OCI-LY1 (cell line): ENCODE results near the gene TMEM151A.
"Not testable (repeated sequence)": the region's sequence is repeated elsewhere in the genome, so short reads cannot be mapped to it uniquely, and the experiment has no call there.

Experiments used
- H2AFZ ChIP-seq: fragments of 200-600 bp; sonication (generic), shearing (Covaris generic); 2 replicates; pipeline ENCODE4 v1.6.0; 2014; ENCODE audit warnings: antibody characterized with exemption, mild to moderate bottlenecking, low read length
- H3F3A ChIP-seq: fragments of 200-600 bp; sonication (generic), shearing (Covaris generic); 2 replicates; pipeline ENCODE4 v1.6.0; 2014; ENCODE audit warnings: mild to moderate bottlenecking, antibody characterized with exemption, low read length, moderate library complexity; ENCODE audit not compliant: insufficient read depth
- H3K27ac ChIP-seq: fragments of 200-600 bp; sonication (generic); 2 replicates; pipeline ENCODE4 v1.5.1; 2014; ENCODE audit warnings: low read length, mixed run types, mild to moderate bottlenecking, low read depth; ENCODE audit not compliant: poor library complexity, severe bottlenecking
- H3K27me3 ChIP-seq: fragments of 200-600 bp; sonication (generic); 2 replicates; pipeline ENCODE4 v1.6.0; 2014; ENCODE audit warnings: antibody characterized with exemption, mild to moderate bottlenecking, low read length, moderate library complexity; ENCODE audit not compliant: insufficient read depth
- H3K36me3 ChIP-seq: fragments of 200-600 bp; sonication (generic); 2 replicates; pipeline ENCODE4 v1.6.1; 2014; ENCODE audit warnings: mild to moderate bottlenecking, antibody characterized with exemption, low read length, moderate library complexity, mixed read lengths; ENCODE audit not compliant: insufficient read depth
- H3K4me1 ChIP-seq: fragments of 200-600 bp; sonication (generic); 2 replicates; pipeline ENCODE4 v1.5.1; 2014; ENCODE audit warnings: mild to moderate bottlenecking, low read length, moderate library complexity; ENCODE audit not compliant: insufficient read depth, severe bottlenecking
- H3K4me2 ChIP-seq: fragments of 200-600 bp; sonication (generic), shearing (Covaris generic); 2 replicates; pipeline ENCODE4 v1.6.1; 2014; ENCODE audit warnings: low read length
- H3K4me3 ChIP-seq: fragments of 200-600 bp; sonication (generic); 2 replicates; pipeline ENCODE4 v1.5.1; 2014; ENCODE audit warnings: low read length, low read depth, mild to moderate bottlenecking, mixed read lengths; ENCODE audit not compliant: poor library complexity, severe bottlenecking
- H3K79me2 ChIP-seq: fragments of 200-600 bp; shearing (Covaris generic); 2 replicates; pipeline ENCODE4 v1.6.1; 2016; ENCODE audit warnings: mixed run types, low read length, mixed read lengths; ENCODE audit not compliant: insufficient read depth
- H3K9ac ChIP-seq: fragments of 200-600 bp; sonication (generic), shearing (Covaris generic); 2 replicates; pipeline ENCODE4 v1.6.1; 2014; ENCODE audit warnings: mild to moderate bottlenecking, low read length, mixed read lengths
- H3K9me2 ChIP-seq: fragments of 200-600 bp; sonication (generic), shearing (Covaris generic); 2 replicates; pipeline ENCODE4 v1.6.1; 2014; ENCODE audit warnings: low read depth, mild to moderate bottlenecking, low read length, mixed read lengths
- H3K9me3 ChIP-seq: fragments of 200-600 bp; shearing (Covaris generic); 2 replicates; pipeline ENCODE4 v1.6.1; 2014; ENCODE audit warnings: low read length, mixed read lengths
- H4K20me1 ChIP-seq: fragments of 200-600 bp; sonication (generic), shearing (Covaris generic); 2 replicates; pipeline ENCODE4 v1.6.0; 2016; ENCODE audit warnings: mild to moderate bottlenecking, low read length; ENCODE audit not compliant: insufficient read depth
- EZH2 ChIP-seq: fragments of 200-600 bp; sonication (generic), shearing (Covaris generic); IDR thresholded peaks from 2 replicates; pipeline ENCODE4 v1.8.0; 2017; ENCODE audit warnings: borderline replicate concordance, mixed run types, mild to moderate bottlenecking, antibody characterized with exemption, low read length, moderate library complexity, mixed read lengths
- TF ChIP-seq, protein P1 (sequence below): fragments of 200-600 bp; sonication (generic), shearing (Covaris generic); IDR thresholded peaks from 2 replicates; pipeline ENCODE4 v1.5.1; 2017; ENCODE audit warnings: mild to moderate bottlenecking, antibody characterized with exemption, low read length, moderate library complexity, mixed read lengths

Gene TMEM151A

DNA sequence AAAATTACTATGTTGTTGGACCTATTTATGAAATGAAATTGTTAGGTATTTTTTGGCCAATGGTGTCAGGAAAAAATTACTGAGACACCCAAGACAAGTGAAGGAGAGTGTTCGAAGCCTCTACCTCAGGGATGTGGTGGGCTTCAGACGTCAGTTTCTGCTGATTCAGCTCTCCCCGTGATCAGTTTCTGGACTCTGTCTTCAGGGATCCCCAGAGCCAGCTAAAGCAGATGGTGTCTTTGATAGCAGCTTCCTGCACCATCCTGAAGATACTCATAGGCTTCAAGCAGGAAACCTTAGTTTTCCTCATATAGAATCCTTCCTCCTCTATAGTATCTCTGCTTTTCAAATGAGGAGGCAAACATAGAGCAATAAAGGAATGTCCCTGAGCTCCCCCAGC, 17.8 kb downstream of the TMEM151A start:
- Histone ChIP-seq H3K4me2 (no peak overlapping the region), H3F3A (no peaks in the 10 kb centered on the region)

GRCh38 chr11:66310324-66310723, 18.6 kb downstream of the TMEM151A start:
- H3K36me3 ChIP-seq = no peaks in the 10 kb centered on the region
- H2AFZ ChIP-seq = no peak overlapping the region
- H3K9me3 ChIP-seq = no peaks in the 10 kb centered on the region
- no peaks in the 10 kb centered on the region for H3F3A ChIP-seq
- no peaks in the 10 kb centered on the region for H4K20me1 ChIP-seq
- H3K4me3 ChIP-seq = no peak overlapping the region
- TF ChIP-seq, protein P1, sequence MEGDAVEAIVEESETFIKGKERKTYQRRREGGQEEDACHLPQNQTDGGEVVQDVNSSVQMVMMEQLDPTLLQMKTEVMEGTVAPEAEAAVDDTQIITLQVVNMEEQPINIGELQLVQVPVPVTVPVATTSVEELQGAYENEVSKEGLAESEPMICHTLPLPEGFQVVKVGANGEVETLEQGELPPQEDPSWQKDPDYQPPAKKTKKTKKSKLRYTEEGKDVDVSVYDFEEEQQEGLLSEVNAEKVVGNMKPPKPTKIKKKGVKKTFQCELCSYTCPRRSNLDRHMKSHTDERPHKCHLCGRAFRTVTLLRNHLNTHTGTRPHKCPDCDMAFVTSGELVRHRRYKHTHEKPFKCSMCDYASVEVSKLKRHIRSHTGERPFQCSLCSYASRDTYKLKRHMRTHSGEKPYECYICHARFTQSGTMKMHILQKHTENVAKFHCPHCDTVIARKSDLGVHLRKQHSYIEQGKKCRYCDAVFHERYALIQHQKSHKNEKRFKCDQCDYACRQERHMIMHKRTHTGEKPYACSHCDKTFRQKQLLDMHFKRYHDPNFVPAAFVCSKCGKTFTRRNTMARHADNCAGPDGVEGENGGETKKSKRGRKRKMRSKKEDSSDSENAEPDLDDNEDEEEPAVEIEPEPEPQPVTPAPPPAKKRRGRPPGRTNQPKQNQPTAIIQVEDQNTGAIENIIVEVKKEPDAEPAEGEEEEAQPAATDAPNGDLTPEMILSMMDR = no peak
- TF ChIP-seq EZH2 = no peak
- peaks cover 8% of the 10 kb centered on the region for H3K4me1 ChIP-seq
- no peak overlapping the region for H3K9ac ChIP-seq
- H3K4me2 ChIP-seq = no peak overlapping the region
- no peaks in the 10 kb centered on the region for H3K9me2 ChIP-seq
- H3K27me3 ChIP-seq = peaks cover 4% of the 10 kb centered on the region; the same call in 1 of the 2 replicates
- no peaks in the 10 kb centered on the region for H3K79me2 ChIP-seq
- no peak overlapping the region for H3K27ac ChIP-seq

More for the DNA sequence above, 17.8 kb downstream of the TMEM151A start:
- Histone ChIP-seq H3K27ac (no peak overlapping the region), H2AFZ (no peak overlapping the region), H4K20me1 (no peaks in the 10 kb centered on the region), H3K27me3 (peaks cover 4% of the 10 kb centered on the region; the same call in 1 of the 2 replicates), H3K36me3 (no peaks in the 10 kb centered on the region), H3K9me3 (no peaks in the 10 kb centered on the region), H3K79me2 (no peaks in the 10 kb centered on the region), H3K9me2 (no peaks in the 10 kb centered on the region), H3K4me1 (peaks cover 8% of the 10 kb centered on the region), H3K9ac (no peak overlapping the region), H3K4me3 (no peak overlapping the region)
- TF ChIP-seq, protein P1 = no peak
- TF ChIP-seq EZH2 = no peak

GRCh38 chr11:66310803-66311440, 19.2 kb downstream of the TMEM151A start:
- H2AFZ ChIP-seq, H3K9ac ChIP-seq, H3K4me2 ChIP-seq, H3K4me1 ChIP-seq, H4K20me1 ChIP-seq, H3K79me2 ChIP-seq, H3K27me3 ChIP-seq, H3K9me3 ChIP-seq, H3K9me2 ChIP-seq, H3K27ac ChIP-seq, H3K4me3 ChIP-seq, H3K36me3 ChIP-seq, H3F3A ChIP-seq: not testable (repeated sequence)

DNA sequence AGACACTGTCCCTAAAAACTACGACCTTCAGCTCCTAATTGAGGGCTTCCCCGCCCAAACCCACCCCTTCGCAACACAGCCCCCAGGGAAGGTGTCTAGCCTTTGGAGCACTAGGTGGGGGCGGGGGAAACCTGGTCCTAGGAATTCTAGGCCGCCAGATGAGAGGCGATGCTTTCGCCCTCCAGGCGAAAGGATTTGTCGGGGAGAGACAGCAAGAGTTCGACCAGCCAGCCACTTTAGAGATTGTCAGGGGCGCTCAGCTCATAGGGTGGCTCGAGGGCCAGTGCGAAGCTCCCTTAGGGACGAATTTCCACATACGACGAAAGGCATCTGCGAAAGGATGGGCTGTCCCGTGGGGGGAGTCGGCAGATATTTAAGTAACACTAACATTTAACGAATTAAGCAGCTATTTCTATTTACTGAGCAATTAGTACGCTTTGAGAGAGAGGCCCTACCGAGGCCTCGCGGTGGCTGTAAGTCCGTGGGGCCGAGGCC, 19.8 kb downstream of the TMEM151A start:
- peaks cover 15% of the 10 kb centered on the region for H3K4me1 ChIP-seq
- H3K36me3 ChIP-seq = no peaks in the 10 kb centered on the region
- peak overlapping the region; percentile 76; the same call in 1 of the 2 replicates for H2AFZ ChIP-seq
- H3K27me3 ChIP-seq = no peaks in the 10 kb centered on the region
- H4K20me1 ChIP-seq = no peaks in the 10 kb centered on the region
- no peak for TF ChIP-seq EZH2
- TF ChIP-seq, protein P1 = no peak; the same call in 1 of the 2 replicates
- no peaks in the 10 kb centered on the region for H3K9me3 ChIP-seq
- H3K9ac ChIP-seq = peak overlapping the region; percentile 71
- H3K27ac ChIP-seq = peak overlapping the region; percentile 71
- peak overlapping the region; percentile 97 for H3K4me2 ChIP-seq
- peak overlapping the region; percentile 70 for H3K4me3 ChIP-seq
- H3F3A ChIP-seq = no peaks in the 10 kb centered on the region
- H3K9me2 ChIP-seq = no peaks in the 10 kb centered on the region
- H3K79me2 ChIP-seq = no peaks in the 10 kb centered on the region
